HG03460 (cell line): ENCODE data around the gene ITGAD.
"Not testable (repeated sequence)": the region's sequence is repeated elsewhere in the genome, so short reads cannot be mapped to it uniquely, and the experiment has no call there.

Source experiments
- ATAC-seq: cut with Tn5 transposase; IDR thresholded peaks from one replicate; pipeline ENCODE4 v1.9.1; 2021; ENCODE audit not compliant: unreplicated experiment

ITGAD gene

GRCh38 chr16:31429796-31430195 is 36.7 kb downstream of the ITGAD start:
- ATAC-seq: no peak

- no peak for ATAC-seq
These were observed 37.4 kb downstream of the ITGAD start for GRCh38 chr16:31430380-31431052.

GRCh38 chr16:31435341-31436220 is 42.4 kb downstream of the ITGAD start:
- no peak for ATAC-seq

GRCh38 chr16:31436221-31437045 is 43.3 kb downstream of the ITGAD start:
- no peak for ATAC-seq

GRCh38 chr16:31438414-31438813 is 45.3 kb downstream of the ITGAD start:
- ATAC-seq: no peak

GRCh38 chr16:31439023-31439422 is 45.9 kb downstream of the ITGAD start:
- not testable (repeated sequence) for ATAC-seq

GRCh38 chr16:31439519-31439918 is 46.4 kb downstream of the ITGAD start:
- ATAC-seq: no peak

GRCh38 chr16:31440516-31441184 is 47.5 kb downstream of the ITGAD start:
- ATAC-seq: no peak

GRCh38 chr16:31441956-31442355 is 48.8 kb downstream of the ITGAD start:
- ATAC-seq: no peak

GRCh38 chr16:31445931-31446330 is 52.8 kb downstream of the ITGAD start:
- not testable (repeated sequence) for ATAC-seq

GRCh38 chr16:31451201-31451600 is 58.1 kb downstream of the ITGAD start:
- ATAC-seq: no peak

- no peak for ATAC-seq
These were observed 58.7 kb downstream of the ITGAD start for GRCh38 chr16:31451681-31452351.

GRCh38 chr16:31452631-31453106 is 59.5 kb downstream of the ITGAD start:
- no peak for ATAC-seq

GRCh38 chr16:31453255-31454204 is 60.4 kb downstream of the ITGAD start:
- no peak for ATAC-seq

- no peak for ATAC-seq
These were observed 62.6 kb downstream of the ITGAD start for GRCh38 chr16:31455601-31456314.

GRCh38 chr16:31456988-31457360 is 63.8 kb downstream of the ITGAD start:
- no peak for ATAC-seq

GRCh38 chr16:31458073-31458843 is 65.1 kb downstream of the ITGAD start:
- ATAC-seq: peak; percentile 15
